ENCODE measurements around the gene SCTR.

The SCTR gene

GRCh38 chr2:119440873-119441272 lies 83.4 kb downstream of the SCTR start:
- no peak for DNase-seq

GRCh38 chr2:119440501-119440870 lies 83.8 kb downstream of the SCTR start:
- DNase-seq, result no peak

- peak; percentile 72 for DNase-seq
Measured at GRCh38 chr2:119439574-119440500, 84.4 kb downstream of the SCTR start.

GRCh38 chr2:119438726-119439284 lies 85.5 kb downstream of the SCTR start:
- no peak for DNase-seq

GRCh38 chr2:119438128-119438656 lies 86.1 kb downstream of the SCTR start:
- no peak for DNase-seq

GRCh38 chr2:119436993-119437772 lies 87.1 kb downstream of the SCTR start:
- no peak for DNase-seq

- DNase-seq, result no peak
Measured at GRCh38 chr2:119435953-119436297, 88.4 kb downstream of the SCTR start.

GRCh38 chr2:119435081-119435952 lies 89.0 kb downstream of the SCTR start:
- DNase-seq, result no peak

GRCh38 chr2:119434664-119435063 lies 89.6 kb downstream of the SCTR start:
- no peak for DNase-seq

- DNase-seq, result no peak
Measured at GRCh38 chr2:119433636-119434327, 90.5 kb downstream of the SCTR start.

GRCh38 chr2:119432851-119433522 lies 91.3 kb downstream of the SCTR start:
- no peak for DNase-seq

- no peak for DNase-seq
Measured at GRCh38 chr2:119431976-119432850, 92.1 kb downstream of the SCTR start.

GRCh38 chr2:119431155-119431975 lies 92.9 kb downstream of the SCTR start, which contains the start of gene TMEM37:
TMEM37 (plus strand) TSS chr2:119431854; CDS start chr2:119431904, 50 bp downstream.
- peak; percentile 61 for DNase-seq

GRCh38 chr2:119430023-119430498 lies 94.2 kb downstream of the SCTR start:
- no peak for DNase-seq

- peak; percentile 75 for DNase-seq
Measured at GRCh38 chr2:119429225-119429981, 94.9 kb downstream of the SCTR start.

- no peak for DNase-seq
Measured at GRCh38 chr2:119428488-119429224, 95.6 kb downstream of the SCTR start.

- DNase-seq, result no peak
Measured at GRCh38 chr2:119427756-119428155, 96.5 kb downstream of the SCTR start.
